NCI-H2081 (cell line): ENCODE results near the gene IKZF1.

Source experiments
- DNase-seq, 2 experiments: peaks; one replicate each; lab custom pipeline; 2025; lab: John Stamatoyannopoulos, UW

The IKZF1 gene

DNA sequence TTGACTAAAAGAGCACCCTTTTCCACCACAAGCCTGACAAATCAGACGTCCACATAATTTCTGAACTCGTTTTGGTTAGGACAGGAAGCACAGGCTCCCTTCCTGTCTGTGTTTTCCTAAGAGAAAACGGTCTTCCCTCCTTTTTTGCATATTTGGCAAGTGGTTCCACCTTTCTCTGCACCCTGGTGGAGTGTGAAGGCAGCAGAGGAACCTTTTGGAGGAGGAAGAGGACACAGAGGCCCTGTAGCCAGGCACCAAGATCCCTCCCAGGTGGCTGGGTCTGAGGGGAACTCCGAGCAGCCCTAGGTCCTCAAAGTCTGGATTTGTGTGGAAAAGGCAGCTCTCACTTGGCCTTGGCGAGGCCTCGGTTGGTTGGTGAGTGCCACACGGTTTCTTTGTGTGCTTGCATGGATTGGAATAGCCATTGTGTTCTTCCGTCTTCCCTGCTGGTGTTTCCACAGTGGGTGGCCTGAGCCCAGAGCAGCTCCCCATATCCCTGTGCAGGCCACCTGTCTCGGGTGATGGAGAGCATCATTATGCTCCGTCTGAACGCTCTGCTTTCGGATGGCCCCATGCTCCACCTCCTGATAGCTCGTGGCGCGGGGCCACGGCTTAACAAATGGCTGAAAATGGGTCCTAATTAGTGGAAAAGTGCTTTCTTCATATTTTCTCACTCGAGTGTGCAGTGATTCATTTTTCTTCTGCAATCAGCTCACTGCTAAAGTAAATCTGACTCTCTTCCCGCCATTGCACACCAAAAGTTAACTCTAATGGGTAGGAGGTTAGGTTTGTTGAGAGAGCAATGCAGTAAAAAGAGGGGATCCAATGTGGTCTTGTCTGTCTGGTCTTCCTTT is 4.2 kb downstream of the IKZF1 start:
- DNase-seq: no peak

DNA sequence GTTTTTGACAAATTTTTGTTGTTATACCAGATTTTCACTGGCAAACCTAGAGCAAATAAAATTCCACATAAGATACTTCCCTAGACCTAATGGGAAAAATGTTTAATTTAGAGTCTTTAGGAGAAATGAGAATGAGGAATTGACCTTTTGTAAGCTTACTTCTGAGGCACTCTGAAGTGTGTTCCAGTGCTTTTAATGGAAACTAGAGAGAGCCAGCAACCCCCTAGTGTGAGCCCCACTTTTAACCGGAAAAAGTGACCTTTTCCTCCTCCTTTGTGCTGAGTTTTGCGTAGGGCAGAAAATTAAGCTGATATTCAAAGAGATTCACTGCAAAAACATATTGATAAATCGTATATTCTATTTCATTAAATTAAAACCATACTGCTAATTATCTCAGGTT is 5.2 kb downstream of the IKZF1 start:
- DNase-seq: no peak

DNA sequence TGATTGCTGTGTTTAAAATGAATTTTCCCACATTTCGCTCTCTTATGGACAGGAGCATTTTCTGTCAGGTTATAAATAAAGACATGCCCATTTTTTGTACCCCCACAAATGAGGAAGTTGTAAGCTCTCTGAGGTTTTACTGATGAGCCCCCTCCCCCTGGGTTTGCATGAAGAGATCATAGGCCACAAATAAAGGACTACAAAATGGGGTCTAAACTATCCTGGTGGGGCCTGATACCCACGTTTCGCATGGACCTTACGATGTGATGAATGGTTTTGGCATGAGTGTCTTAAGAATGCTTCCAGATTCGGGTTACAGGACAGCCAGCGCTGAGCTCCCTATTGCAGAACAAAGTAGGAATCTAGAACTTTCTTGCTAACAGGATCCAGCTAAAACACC is 5.8 kb downstream of the IKZF1 start:
- DNase-seq: no peak

DNA sequence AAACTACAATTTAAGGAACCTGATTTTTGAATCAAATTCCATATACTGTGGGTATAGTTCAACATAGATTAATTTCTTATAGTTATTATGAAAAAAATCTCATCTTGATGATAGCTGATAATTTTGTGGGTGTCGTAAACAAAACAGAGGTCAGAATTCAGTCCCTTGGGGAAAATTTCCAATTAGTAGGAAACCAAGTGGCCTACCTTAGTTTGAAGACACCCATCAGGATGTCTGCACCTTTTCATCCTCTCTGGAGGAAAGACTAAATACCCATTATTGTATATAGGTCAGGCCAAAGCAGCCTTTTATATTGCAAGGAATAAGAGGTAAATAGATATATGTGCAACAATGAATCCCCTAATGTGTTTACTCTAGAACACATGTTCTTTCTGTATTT is 6.4 kb downstream of the IKZF1 start:
- no peak for DNase-seq

DNA sequence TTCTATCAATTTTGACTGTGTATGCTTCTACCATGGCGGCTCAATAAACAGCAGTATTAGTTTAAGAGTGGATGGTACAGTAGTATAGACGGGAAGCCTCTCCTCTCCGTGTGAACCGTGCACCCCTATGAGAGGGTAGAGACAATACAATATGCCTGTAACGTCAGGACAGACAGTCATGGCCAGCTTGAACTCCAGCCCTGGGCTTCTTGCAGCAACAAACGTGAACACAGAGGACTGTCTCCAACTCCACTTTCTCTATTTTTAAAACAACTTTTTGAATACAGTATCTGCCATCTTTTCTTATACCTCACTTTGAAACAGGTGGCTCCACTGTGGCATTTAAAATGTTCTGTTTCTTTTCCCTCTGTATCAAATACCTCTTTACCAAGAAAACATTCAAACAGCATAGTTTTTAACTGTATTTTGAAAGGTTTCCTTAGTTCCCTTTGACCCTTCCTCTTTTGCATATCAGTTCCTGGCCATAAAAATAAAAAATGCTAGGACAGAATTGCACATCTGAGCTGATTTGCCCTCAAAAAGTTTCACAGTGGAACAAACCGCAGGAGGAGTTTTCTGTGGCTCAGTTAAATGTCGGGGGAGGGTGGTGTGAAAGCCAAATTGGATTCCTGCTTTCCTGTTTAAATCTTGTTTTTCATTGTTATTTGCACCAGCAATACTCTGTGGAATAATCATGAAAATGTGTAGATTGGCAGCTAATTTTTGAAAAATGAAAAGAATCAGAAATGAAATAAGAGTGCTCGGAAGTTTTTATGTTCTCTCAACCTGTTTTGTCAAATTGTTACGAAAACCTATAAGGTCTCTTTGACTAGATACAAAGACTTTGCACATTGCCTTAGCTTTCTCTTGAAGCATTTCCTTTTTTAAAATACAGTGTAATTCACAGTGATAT is 8.0 kb downstream of the IKZF1 start:
- DNase-seq: no peak

DNA sequence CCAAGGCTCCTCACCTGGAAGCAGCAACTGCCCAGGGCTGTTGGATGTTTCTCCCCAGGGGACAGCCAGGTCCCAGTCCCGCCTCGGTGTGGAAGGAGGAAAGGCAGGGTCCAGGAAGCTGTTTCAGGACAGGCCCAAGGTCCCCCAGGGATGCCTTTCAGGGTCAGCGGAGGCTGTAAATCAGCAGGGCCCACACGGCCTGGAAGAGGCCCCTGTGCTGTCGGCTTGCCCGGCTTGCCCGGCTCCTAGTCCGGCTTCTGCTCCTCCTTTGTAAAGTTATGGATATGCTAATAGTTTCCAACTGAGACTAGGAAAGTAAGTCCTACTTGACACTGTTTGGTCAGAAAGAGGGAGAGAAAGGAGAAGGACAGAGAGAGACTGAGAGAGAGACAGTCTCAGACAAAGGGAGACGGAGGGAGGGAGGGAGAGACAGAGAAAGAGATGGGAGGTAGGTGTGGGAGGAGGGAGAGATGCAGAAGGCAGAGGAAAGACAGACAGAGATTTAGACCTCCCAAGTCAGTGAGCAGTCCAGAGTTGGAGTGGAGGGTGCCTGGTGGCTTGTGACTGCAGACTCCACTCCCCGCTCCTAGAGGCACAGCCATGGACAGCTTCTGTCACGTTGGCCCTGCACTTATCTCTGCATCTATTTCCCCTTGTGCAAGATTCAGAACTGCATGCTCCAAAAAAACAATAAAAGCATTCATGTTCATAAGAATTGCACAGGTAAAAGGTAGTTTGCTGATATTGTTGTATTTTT is 10.5 kb downstream of the IKZF1 start:
- no peak for DNase-seq

DNA sequence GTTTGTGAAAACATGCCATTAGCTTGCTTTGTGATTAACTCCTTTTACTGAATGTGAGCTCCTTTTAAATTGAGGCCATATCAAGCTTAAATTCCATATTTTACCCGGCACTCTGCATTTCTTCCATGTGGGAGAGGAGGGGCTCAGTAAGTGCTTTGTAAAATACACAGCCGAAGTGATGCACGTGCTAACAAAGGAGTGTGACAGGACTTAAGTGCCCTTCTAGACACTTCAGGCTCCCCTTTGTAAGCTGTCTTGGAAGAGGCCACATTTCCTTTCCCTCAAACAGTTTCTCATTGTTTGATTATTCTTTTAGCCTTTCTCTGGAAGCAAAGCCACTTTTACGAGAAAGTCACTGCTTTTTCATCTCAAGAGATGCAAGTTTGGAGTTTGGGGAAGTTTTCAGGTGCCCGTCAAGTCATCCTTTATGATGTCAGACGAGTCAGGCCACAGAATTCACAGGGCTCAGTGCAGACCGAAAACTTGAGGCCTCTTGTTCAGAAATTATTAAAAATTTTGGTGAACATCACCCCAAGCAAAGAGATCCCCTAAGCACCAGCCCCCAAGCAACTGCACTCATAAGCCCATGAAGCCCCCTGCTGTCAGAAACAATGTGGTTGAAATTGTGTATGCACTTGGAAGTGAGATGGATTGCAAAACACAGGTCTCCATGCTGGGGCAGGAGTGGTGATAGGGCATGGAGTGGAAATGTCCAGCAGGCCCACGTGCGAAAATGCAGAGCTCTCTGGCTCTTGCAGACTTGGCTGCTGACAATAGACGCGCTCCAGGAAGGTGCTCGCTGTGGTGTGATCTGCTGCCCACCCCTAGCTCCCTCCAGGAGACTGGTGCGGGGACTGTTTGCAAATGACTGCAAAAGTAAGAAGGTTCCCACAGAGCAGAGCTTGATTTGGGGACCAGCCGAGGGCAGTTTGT is 11.5 kb downstream of the IKZF1 start:
- no peak for DNase-seq

DNA sequence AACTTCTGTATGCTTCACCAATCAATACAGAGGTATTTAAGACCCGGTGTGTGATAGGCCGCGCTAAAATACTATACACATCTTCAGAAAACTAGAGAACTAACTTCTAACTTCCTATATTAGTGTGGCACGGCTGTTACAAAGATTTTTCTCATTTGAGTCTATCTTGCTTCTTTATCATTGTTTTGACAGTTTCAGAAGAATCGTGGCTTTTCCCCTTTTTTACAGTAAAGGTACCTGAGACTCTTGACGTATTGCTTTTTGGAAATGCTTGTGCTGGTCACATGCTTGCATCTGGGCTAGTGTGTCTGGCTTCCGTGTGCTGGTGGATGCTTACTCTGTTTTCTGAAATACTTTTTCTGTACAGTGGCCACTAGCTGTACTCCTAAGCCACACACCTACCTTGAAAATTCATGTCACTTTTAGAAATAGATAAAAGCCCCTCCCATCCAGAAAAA is 12.7 kb downstream of the IKZF1 start:
- no peak for DNase-seq

DNA sequence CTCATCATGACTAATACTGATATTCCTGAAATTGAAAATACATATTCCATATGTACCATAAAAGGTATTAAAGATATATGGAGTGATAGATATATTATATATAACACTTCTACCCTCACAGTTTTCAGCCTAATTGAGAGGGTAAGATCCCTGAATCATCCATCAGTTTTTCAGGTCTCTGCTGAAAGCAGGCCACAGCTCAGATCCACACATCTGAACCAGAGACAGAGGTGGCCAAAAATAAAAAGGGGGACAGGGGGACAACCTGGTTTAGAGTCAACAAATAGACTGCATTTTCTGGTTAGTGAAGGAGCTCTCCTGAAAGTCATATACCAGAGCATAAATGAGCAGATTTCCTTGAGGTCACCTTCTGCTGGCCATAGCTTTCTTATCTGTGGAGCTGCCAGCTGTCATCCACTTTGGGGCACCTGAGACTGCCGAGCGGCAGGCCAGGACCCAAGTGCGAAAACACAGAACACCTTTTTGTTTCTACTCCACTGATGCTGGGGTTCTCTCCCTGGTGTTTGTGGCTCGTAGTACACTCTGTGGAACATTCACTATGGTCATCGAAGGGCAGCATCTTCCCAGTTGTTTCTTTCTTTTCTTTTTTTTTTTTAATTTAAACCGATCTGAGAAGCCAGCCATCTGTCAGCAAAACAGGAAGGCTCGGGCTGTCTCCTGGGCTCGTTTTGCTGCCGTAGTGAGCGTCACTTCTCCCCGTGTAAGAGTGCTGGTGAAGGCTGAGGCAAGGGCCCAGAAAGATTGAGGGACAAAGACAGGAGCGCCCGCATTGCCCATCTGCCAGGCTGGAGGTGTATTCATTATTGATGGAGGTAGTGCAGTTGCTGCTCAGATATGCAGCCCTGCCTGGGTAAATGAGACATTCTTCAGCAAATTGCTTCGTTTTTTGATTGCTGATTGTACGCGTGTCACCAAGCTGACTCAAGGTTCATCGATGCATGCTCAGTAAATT is 13.5 kb downstream of the IKZF1 start:
- DNase-seq: no peak

DNA sequence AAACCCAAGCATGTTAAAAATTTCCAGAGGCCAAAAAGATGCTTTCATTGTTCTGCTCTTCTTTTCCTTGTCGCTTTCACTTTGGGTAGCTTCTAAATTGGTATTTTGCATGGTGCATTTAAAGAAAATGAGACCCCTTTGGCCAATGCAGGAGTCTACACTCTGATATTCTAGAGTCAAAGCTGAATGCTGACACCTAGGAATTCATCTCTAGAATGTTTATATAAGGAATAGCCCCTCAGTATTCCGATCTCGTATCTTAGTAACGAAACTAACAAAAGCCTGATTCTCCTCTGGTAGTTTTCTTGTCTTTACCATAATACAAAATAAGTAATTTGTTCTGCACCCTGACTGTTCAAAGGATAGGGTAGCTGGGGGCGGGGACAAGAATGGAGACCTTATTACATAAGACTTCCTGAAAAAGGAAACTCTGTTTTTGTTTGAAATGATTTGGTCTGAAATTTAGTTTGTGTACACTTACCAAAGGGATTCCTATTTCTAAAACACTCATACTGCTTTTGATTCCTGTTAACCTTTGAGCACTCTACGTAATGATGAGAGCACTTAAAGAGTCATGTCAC is 17.1 kb downstream of the IKZF1 start:
- no peak for DNase-seq

DNA sequence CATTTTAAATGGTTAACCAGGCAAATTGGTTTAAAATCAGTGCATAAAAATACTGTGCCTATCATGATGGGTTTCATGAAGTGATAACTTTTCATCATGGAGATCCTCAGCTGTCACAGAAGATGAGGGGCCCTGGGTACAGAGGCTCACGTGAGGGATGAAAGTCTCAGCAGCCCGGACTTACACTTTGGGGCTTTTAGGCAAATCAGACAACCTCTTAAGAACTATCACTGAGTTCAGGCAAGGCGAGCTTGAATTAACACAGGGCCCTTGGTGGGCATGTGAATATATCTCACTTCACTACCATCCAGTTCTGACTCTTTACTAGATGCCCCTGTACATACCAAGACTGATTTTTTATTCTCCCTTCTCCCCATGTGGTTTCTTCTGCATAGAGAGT is 19.6 kb downstream of the IKZF1 start:
- no peak for DNase-seq

DNA sequence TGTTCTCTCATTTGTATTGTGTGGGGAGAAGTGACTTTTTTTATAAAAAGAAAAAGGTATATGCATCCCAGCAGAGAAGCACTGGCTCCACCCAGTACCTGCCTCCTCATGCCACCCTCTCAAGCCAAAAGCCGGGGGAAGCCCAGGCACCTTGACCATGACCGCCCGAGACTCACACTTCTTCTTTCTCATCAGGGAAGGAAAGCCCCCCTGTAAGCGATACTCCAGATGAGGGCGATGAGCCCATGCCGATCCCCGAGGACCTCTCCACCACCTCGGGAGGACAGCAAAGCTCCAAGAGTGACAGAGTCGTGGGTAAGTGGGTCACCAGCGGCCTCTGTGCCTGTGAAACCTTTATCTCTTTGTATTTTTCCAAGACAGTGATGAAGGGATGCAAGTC is 22.9 kb downstream of the IKZF1 start:
- no peak for DNase-seq

DNA sequence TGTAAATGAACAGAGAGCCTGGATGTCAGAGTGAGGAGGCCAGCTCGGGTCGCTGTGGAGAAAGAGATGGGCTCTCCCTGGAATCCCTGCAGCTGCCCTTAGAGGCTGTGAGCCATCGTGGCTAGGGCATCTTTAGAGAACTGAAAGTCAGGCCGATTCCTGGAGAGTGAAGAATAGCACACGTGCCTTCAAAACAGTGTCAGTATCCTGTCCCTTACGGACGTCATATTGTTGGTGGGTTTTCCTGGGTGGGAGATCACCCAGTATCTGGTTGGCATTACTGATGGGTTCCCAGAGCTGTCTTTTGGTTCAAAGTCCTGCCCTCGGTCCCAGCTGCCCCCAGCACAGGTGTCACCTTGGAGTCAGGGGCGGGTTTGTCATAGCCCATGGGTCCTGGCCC is 25.3 kb downstream of the IKZF1 start:
- DNase-seq: no peak

DNA sequence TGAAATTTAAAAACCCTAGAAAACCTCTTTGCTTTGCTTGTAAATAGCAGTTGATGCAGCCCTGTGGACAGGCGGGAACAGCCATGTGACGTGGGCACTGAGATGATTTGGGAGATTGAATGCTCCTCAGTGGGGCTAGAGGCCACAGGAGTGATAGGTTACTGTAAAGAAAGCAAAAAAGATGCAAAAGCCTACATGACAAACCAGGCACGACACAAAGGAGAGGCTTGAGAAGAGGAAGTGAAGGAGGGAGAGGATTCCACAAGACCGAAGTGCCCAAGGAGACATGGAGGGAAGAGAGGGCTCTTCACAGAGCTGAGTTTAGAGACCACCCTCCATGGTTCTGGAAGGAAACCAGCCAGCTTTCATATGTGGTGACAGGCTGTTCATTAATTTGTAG is 25.7 kb downstream of the IKZF1 start:
- no peak for DNase-seq

DNA sequence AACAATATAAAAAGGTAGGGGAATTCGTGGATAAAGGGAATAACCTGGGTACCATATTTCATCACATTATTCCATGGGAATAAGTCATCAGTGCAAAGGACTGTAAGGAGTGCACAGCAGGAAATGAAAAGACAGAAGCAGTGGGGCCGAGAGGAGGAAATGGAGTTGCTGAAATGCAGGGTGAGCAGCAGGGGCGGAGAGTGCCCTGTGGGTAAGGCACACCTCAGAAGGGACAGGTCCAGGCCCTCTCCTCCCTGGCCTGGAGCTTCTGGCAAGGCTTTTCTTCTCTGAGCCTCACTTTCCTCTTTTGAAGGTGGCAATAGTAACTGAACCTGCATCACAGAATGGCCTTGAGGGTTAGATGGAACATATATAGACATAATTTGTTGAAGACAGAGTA is 26.2 kb downstream of the IKZF1 start:
- no peak for DNase-seq

DNA sequence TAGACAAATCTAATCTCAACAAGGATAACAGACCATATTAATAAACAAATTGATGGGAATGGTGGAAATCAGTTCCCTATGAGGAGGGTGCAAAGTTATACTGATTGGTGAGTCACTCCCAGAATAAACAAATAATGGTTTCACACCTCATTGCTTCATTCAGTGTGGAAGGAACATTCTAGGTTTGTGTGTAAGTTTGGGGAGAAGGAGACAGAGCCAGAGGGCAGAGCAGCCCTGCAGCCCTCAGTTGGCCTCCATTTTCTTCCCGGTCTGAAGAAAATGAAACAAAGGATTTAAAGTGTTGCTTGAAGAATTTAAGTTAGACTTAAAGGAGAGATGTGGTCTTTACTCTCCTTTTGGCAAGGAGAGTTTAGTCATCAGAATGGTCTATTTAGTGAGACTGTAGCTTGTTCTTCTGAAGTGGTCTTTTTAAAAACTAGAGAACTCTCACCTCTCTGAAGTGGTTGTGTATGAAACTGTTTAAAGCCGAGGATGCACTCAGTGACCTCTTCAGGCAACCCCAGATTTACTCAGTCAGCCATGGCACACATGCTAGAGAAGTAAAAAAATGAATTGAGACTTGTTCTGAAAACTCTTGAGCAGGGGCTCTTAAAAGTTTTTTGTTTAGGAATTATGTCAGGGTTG is 27.2 kb downstream of the IKZF1 start:
- no peak for DNase-seq

DNA sequence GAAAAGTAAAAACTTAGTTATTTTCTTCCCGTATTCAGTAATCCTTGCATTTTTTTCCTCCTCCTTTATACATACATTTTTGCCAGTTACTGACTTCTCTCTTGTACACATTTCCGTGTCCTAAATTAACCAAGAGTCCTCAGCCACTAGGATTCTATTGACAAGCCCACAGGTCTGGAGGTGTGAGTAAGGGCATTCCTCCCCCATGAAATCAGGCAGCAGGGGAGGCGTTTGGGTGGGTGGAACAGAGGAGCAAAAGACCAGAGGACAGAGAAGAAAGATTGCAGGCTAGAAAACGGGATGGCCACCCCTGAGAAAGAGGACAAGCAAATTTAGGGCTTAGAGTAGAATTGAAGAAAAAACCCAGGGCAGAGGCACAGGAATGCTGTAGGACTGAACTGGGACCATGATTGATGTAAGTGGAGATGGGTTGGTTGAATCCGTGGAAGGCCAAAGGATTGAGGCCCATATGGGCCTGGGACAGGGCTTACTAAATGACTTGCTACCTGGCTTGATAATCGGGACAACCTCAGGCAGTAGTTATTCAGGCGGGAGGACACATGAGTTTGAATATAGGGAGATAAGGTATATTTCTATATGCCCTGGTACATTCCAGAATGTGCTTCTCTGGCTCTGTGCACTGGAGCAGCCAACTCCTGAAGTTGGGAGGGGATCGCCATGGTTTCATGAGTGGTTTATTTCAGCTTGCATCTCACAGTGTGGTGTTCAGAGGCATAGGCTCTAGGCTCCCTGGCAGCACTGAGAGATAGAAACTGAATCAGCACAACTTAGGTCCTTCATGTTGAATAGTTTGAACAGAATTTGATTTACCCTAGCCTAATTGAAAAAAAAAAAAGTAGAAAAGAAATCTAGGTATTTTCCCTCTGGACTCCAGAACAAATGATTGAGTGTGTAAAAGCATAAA is 28.0 kb downstream of the IKZF1 start:
- DNase-seq: no peak

DNA sequence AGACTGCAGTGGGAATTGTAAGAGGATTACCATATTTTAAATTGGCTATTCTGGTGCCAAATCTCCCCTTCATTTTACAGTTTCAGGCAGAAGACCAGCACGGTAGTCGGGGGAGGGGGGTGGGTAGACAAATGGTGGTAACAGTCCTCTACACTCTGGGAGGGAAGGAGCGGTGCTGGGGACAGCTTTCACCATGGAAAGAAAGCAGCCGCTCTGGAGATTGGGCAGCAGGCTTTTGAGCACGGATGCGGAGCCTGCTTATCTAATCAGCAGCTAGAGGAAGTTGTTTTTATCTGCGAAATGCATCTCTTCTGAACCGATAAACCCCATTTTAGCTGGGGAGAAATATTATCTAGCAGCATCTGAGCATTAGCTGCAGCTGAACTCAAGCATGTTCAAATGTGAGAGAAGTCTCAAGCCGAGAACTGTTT is 28.7 kb downstream of the IKZF1 start:
- DNase-seq: no peak
